ENCODE results near the gene ELMO1.
"Not testable (repeated sequence)": the region's sequence is repeated elsewhere in the genome, so short reads cannot be mapped to it uniquely, and the experiment has no call there.

The ELMO1 gene

GRCh38 chr7:37160656-37161055 is 288.0 kb downstream of the ELMO1 start:
- no peak for DNase-seq

DNA sequence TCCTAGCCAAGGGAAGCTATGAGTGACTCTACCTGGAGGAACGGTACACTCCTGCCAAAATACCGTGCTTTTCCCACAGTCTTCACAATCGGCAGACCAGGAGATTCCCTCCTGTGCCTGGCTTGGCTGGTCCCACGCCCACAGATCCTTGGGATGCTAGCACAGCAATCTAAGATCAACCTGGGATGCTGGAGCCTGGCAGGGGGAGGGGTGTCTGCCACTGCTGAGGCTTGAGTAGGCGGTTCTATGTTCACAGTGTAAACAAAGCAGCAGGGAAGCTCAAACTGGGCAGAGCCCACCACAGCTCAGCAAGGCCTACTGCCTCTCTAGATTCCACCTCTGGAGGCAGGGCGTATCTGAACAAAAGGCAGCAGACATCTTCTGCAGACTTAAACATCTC is 295.3 kb downstream of the ELMO1 start:
- no peak for DNase-seq

DNA sequence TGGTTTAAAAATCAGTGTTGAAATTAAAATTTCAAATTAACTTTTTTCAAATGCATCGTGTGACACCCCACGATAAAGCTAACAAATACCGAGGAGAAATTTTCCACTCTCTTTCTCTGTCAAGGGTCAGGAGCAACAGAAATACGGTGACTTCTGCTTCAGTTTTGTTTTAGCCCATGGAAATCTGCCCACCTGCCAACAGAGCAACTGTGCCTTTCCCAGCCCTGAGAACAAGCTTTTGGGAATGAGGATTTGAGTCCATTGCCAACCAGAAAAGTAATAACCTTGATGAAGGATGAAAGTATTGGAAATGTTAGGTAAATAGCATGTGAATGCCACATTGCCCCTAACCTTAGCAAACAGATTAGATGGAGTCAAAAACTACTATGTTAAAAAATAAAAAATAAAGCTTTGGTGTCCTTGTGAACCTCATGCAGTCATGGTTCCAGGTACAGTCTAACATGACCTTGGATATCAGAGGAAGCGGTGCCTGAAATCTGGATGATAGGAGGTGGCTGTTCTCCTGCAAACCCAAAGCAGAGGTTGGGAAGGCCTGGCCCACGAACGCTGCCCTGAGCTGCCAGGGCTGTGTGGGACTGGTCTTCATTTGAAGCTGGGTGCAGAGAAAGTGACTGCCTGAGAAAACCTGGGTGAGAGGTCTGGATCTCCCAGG is 296.8 kb downstream of the ELMO1 start:
- DNase-seq, result no peak

- no peak for DNase-seq
Measured at GRCh38 chr7:37150856-37151255, 297.8 kb downstream of the ELMO1 start.

DNA sequence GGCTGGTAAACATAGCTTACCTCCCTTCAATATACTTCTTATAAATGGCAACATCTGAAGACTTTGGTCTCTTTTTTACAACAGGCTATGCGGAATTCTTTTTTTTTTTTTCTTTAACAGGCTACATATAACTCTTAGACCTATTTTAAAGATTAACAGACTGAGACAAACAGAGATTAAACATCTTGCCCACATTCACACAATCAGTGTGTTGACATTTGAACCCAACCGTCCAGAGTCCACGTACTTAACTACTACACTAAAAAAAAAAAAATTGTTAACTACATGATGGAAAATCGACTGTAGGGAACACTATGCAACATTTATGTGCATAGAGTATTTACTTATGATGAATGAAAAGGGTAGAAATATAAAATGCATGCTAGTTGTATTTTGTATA is 298.5 kb downstream of the ELMO1 start:
- no peak for DNase-seq

- DNase-seq, result no peak
Measured at GRCh38 chr7:37149773-37150124, 298.9 kb downstream of the ELMO1 start.

DNA sequence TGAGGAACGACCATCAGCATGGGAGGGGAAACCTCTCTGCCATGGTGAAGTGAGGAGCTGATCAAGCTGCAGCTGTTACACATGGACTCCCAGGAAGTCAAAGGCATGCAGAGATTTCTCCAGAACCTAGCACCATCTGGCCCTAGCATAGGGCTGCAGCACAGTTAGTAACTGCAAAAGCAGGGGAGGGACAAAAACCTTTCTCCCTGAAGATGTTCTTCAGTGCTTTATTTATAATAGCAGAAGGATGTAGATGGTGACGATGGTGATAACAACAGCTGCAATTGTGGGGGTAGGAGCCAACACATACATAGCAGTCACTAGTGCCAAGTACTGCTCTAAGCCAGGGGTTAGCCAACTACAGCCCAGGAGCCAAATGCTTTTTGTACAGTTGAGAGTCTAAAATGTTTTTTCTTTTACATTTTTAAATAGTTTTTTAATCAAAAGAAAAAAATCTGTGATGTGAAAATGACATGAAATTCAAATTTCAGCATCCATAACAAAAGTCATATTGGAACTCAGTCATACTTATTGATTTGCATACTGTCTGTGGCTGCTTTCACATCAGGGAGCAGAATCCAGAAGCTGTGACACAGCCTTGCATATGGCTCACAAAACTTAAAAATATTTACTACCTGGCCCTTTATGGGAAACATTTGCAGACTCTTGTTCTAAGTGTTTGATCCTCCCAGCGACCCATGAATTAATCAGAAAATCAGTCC is 299.5 kb downstream of the ELMO1 start:
- DNase-seq, result no peak

GRCh38 chr7:37145682-37146081 is 303.0 kb downstream of the ELMO1 start:
- no peak for DNase-seq

DNA sequence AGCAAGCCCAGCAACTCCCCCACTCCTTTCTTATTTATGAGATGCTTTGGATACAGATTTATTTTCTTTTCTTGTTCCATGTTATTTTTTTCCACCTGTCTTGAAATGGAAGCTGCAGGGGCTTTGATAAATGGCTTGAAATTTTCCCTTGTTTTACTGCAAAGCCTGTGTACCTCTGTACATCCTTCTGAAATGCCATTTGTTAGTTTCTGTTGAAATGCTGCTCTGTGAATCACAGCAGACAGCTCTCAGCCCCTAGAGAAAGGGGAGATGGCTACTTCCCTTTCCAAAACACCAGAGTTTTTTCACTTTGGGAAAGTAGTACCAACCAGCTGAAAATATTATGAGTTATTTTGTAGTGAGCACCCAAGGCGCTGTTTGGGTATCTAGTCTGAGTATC is 304.2 kb downstream of the ELMO1 start:
- DNase-seq, result no peak

GRCh38 chr7:37142958-37143357 is 305.7 kb downstream of the ELMO1 start:
- DNase-seq, result peak; percentile 28

GRCh38 chr7:37141742-37142141 is 306.9 kb downstream of the ELMO1 start:
- DNase-seq, result no peak

DNA sequence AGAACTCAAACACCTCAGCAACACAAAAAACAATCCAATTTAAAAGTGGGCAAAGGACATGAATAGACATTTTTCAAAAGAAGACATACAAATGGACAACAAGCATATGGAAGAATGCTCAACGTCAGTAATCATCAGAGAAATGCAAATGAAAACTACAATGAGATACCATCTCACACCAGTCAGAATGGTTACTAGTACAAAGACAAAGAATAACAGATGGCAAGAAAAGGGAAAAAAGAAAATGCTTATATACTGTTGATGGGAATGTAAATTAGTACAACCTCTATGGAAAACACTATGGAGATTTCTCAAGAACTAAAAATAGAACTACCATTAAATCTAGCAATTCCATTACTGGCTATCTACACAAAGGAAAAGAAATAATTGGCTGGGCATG is 314.8 kb downstream of the ELMO1 start:
- not testable (repeated sequence) for DNase-seq

GRCh38 chr7:37131855-37132254 is 316.8 kb downstream of the ELMO1 start:
- no peak for DNase-seq

GRCh38 chr7:37129035-37129425 is 319.6 kb downstream of the ELMO1 start:
- DNase-seq, result no peak

- no peak for DNase-seq
Measured at GRCh38 chr7:37128327-37129034, 320.2 kb downstream of the ELMO1 start.

DNA sequence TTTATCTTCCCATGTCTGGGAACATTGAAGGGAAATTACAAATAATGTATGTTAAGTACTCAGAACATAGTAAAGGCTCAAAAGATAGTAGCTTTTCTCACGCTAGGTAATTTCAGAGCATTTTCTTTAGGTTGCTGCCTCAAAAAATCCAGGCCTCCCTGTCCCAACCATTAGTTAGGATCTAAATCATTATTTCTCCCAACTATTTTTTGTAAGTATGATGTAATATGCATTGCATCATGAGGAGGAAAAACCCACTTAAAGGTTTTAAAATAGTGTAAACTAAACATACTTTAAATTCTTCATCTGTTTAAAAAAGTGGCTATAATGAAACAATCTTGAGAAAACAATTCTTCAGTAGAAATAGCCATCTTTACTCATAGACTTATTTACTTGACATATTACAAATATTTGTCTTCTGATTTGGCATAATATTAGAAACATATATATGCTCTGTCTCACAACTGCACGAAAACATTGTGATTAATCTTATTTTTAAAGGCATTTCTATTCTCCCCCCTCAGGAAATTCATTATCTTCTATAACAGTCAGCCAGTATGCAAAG is 329.3 kb downstream of the ELMO1 start:
- DNase-seq, result peak; percentile 60

- no peak for DNase-seq
Measured at GRCh38 chr7:37118004-37118403, 330.7 kb downstream of the ELMO1 start.

DNA sequence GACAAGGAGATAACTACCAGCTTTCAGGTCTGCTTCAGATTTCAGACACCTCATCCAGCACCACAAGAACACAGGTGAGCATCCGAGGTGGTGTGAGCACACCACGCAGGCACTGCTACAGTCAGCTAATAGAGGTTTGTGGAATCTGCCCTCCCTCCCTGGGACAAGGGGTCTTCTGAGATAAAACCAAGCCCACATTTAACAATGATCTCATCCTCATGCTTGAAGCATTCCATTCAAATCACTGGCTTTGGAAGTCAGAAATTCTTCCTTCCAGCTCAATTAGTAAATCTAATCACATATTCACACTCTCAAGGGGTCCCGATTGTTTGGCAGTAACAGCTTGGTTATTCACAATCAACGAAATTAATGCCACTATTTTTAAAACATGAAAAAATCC is 331.4 kb downstream of the ELMO1 start:
- DNase-seq, result peak; percentile 11

DNA sequence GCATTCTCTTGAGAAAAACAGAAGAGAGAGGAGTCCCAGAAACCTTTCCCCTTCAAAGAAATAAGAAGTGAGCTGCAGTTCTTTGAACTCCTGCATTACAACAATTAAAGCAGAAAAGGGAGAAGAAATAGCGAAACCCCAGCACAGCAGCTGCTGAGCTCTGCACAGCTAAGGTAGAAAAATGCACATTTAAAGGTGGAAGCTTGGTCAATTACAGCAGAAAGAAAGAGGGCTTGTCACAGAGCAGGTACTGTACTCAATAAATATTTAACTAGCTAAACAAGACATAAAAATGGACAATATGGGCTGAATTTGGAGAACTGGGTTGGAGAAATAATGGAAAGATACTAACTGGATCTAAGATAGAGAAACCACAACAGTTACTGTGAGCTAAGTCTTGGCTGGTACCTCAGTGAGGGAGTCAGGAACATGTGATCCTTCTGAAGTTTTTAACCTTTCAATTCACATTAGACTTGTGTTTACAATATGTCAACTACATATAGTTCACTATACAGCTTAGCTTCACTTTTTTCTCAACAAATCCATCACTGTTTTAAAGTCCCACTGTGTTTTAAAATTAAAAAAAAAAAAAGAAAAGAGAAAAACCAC is 332.5 kb downstream of the ELMO1 start:
- DNase-seq, result no peak

DNA sequence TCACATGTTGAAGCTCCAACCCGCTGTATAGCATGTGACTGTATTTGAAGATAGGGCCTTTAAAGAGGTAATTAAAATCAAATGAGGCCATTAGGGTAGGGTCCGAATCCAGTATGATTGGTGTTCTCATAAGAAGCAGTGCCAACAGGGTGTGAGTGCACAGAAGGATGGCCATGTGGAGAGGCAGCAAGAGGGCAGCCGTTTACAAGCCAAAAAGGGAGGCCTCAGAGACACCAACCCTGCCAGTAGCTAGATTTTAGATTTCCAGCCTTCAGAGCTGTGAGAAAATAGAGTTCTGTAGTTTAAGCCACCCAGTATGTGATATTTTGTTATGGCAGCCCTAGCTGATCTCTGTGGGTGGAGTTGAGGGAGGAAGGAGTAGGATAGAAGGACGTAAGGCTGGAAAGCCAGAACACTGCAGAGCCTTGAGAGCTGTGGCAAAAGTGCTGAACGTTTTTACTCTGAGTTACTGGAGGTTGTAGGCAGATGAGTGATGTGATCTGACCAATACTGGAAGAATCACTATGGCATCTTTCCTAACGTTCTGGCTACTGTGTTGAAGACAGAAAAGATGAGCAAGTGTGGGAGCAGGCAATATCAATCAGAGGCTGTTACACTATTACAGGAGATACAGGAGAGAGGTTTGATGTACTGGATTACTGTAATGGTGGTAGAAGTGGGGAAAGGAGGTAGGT is 334.9 kb downstream of the ELMO1 start:
- DNase-seq, result peak; percentile 84

DNA sequence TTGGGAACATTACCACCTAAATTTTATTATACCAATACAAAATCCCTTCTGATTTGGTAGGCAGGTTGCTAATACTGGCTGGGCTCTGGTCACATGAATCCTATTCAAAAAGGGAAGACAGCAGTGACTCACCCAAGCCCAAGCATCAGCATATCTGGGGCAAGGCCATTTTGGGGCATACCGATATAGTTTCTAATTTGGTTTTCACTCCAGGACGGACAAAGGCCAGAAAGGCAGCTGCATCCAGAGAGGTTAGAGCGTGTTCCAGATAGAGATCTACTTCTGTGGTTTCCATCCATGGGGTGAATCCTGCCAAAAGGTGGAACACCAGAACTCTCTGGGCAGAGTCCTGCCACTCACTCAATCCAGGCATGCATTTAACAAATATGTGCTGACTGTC is 335.8 kb downstream of the ELMO1 start:
- no peak for DNase-seq

GRCh38 chr7:37112218-37112617 is 336.4 kb downstream of the ELMO1 start:
- DNase-seq, result no peak

- DNase-seq, result no peak
Measured at GRCh38 chr7:37111459-37111858, 337.2 kb downstream of the ELMO1 start.
